ENCODE results near the gene CNIH2. TPM values are rescaled to one million over a fixed set of nuclear protein-coding genes. Genes with fewer than 3 reads are reported as not detected.

Gene CNIH2
- total RNA-seq, 1 donor from 2014 or later = 1.7 TPM

GRCh38 chr11:66263231-66263630, 14.7 kb upstream of the CNIH2 start:
- Mint-ChIP-seq H3K27me3 (ENCODE audit: insufficient read depth) (peaks cover under 1% of the 10 kb centered on the region), H3K27ac (no peak overlapping the region), H3K9me3 (no peaks in the 10 kb centered on the region), H3K4me1 (ENCODE audit: low read depth) (peaks cover 25% of the 10 kb centered on the region), H3K4me3 (no peak overlapping the region), H3K36me3 (ENCODE audit: low read depth) (peaks cover 36% of the 10 kb centered on the region)
- DNase-seq (ENCODE audit: low spot score) = no peak
- intact Hi-C loops (cut with micrococcal nuclease) = no loop called here

GRCh38 chr11:66263785-66264184, 14.2 kb upstream of the CNIH2 start:
- H3K36me3 Mint-ChIP-seq (ENCODE audit: low read depth) = peaks cover 36% of the 10 kb centered on the region
- H3K27ac Mint-ChIP-seq = no peak overlapping the region
- peaks cover 2% of the 10 kb centered on the region for H3K27me3 Mint-ChIP-seq (ENCODE audit: insufficient read depth)

GRCh38 chr11:66264383-66264782, 13.6 kb upstream of the CNIH2 start:
- no peaks in the 10 kb centered on the region for H3K9me3 Mint-ChIP-seq
- intact Hi-C loops (cut with micrococcal nuclease) = no loop called here
- peaks cover 2% of the 10 kb centered on the region for H3K27me3 Mint-ChIP-seq (ENCODE audit: insufficient read depth)
- H3K36me3 Mint-ChIP-seq (ENCODE audit: low read depth) = peaks cover 32% of the 10 kb centered on the region
- no peak overlapping the region for H3K4me3 Mint-ChIP-seq
- H3K27ac Mint-ChIP-seq = no peak overlapping the region
- peaks cover 19% of the 10 kb centered on the region for H3K4me1 Mint-ChIP-seq (ENCODE audit: low read depth)
- DNase-seq (ENCODE audit: low spot score) = no peak

More at GRCh38 chr11:66263785-66264184, 14.2 kb upstream of the CNIH2 start:
- H3K4me1 Mint-ChIP-seq (ENCODE audit: low read depth) = peaks cover 23% of the 10 kb centered on the region
- DNase-seq (ENCODE audit: low spot score) = no peak
- intact Hi-C loops (cut with micrococcal nuclease) = no loop called here
- H3K4me3 Mint-ChIP-seq = no peak overlapping the region
- H3K9me3 Mint-ChIP-seq = no peaks in the 10 kb centered on the region

GRCh38 chr11:66264914-66265313, 13.1 kb upstream of the CNIH2 start:
- peaks cover 2% of the 10 kb centered on the region for H3K27me3 Mint-ChIP-seq (ENCODE audit: insufficient read depth)
- DNase-seq (ENCODE audit: low spot score) = no peak
- peaks cover 26% of the 10 kb centered on the region for H3K36me3 Mint-ChIP-seq (ENCODE audit: low read depth)
- H3K27ac Mint-ChIP-seq = no peak overlapping the region
- no peak overlapping the region for H3K4me3 Mint-ChIP-seq
- H3K9me3 Mint-ChIP-seq = no peaks in the 10 kb centered on the region
- peaks cover 20% of the 10 kb centered on the region for H3K4me1 Mint-ChIP-seq (ENCODE audit: low read depth)
- intact Hi-C loops (cut with micrococcal nuclease) = loop anchor here (5.0 kb wide), 6 partner anchors 82 to 553 kb away; partner anchors contain the start of genes B4GAT1, BANF1, BRMS1 and CCDC85B

- H3K27ac Mint-ChIP-seq = no peak overlapping the region
- H3K4me1 Mint-ChIP-seq (ENCODE audit: low read depth) = peaks cover 27% of the 10 kb centered on the region
- intact Hi-C loops (cut with micrococcal nuclease) = loop anchor here (5.0 kb wide), 6 partner anchors 82 to 553 kb away; partner anchors contain the start of genes B4GAT1, BANF1, BRMS1 and CCDC85B
- H3K27me3 Mint-ChIP-seq (ENCODE audit: insufficient read depth) = peaks cover 2% of the 10 kb centered on the region
- DNase-seq (ENCODE audit: low spot score) = no peak
- H3K4me3 Mint-ChIP-seq = no peak overlapping the region
- H3K9me3 Mint-ChIP-seq = no peaks in the 10 kb centered on the region
- H3K36me3 Mint-ChIP-seq (ENCODE audit: low read depth) = peaks cover 25% of the 10 kb centered on the region
Measured at GRCh38 chr11:66265531-66266377, 12.2 kb upstream of the CNIH2 start.

GRCh38 chr11:66266378-66267038, 11.5 kb upstream of the CNIH2 start:
- Mint-ChIP-seq H3K27me3 (ENCODE audit: insufficient read depth) (peaks cover 2% of the 10 kb centered on the region), H3K4me1 (ENCODE audit: low read depth) (peaks cover 30% of the 10 kb centered on the region), H3K36me3 (ENCODE audit: low read depth) (peaks cover 27% of the 10 kb centered on the region), H3K9me3 (no peaks in the 10 kb centered on the region), H3K4me3 (peak overlapping the region; percentile 76), H3K27ac (no peak overlapping the region)
- DNase-seq (ENCODE audit: low spot score) = no peak
- intact Hi-C loops (cut with micrococcal nuclease) = loop anchor here (1.0 to 5.0 kb wide), 7 partner anchors 44 to 554 kb away; partner anchors contain the start of genes B4GAT1, BANF1, BRMS1 and CCDC85B

- Mint-ChIP-seq H3K9me3 (no peaks in the 10 kb centered on the region), H3K27ac (peak overlapping the region; percentile 85), H3K4me1 (ENCODE audit: low read depth) (peaks cover 35% of the 10 kb centered on the region), H3K4me3 (peak overlapping the region; percentile 76), H3K36me3 (ENCODE audit: low read depth) (peaks cover 25% of the 10 kb centered on the region), H3K27me3 (ENCODE audit: insufficient read depth) (peaks cover 2% of the 10 kb centered on the region)
- DNase-seq (ENCODE audit: low spot score) = no peak
- intact Hi-C loops (cut with micrococcal nuclease) = loop anchor here (1.0 to 5.0 kb wide), 7 partner anchors 45 to 555 kb away; partner anchors contain the start of genes B4GAT1, BANF1, BRMS1 and CCDC85B
Measured at GRCh38 chr11:66267039-66267378, 11.0 kb upstream of the CNIH2 start.

- H3K36me3 Mint-ChIP-seq (ENCODE audit: low read depth) = peaks cover 22% of the 10 kb centered on the region
- DNase-seq (ENCODE audit: low spot score) = peak; percentile 77
Measured at GRCh38 chr11:66267379-66268243, 10.4 kb upstream of the CNIH2 start.

GRCh38 chr11:66268244-66268951, 9.6 kb upstream of the CNIH2 start, which contains the start of gene RAB1B:
TSS of gene RAB1B (plus strand) at chr11:66268639. CDS start at chr11:66268680, 41 bp downstream.
- Mint-ChIP-seq H3K27me3 (ENCODE audit: insufficient read depth) (peaks cover 2% of the 10 kb centered on the region), H3K9me3 (no peaks in the 10 kb centered on the region), H3K27ac (peak within 1 kb of the TSS; percentile 90), H3K4me3 (peak within 1 kb of the TSS; percentile 90), H3K36me3 (ENCODE audit: low read depth) (peaks cover 19% of the 10 kb centered on the region), H3K4me1 (ENCODE audit: low read depth) (peaks cover 35% of the 10 kb centered on the region)
- intact Hi-C loops (cut with micrococcal nuclease) = loop anchor here (1.0 to 5.0 kb wide), 14 partner anchors 10 to 653 kb away; partner anchors contain the start of genes B4GAT1, BANF1, BRMS1 and CCDC85B
- peak; percentile 100 for DNase-seq (ENCODE audit: low spot score)

More at GRCh38 chr11:66267379-66268243, 10.4 kb upstream of the CNIH2 start:
- H3K27ac Mint-ChIP-seq = peak overlapping the region; percentile 90
- H3K9me3 Mint-ChIP-seq = no peaks in the 10 kb centered on the region
- H3K4me1 Mint-ChIP-seq (ENCODE audit: low read depth) = peaks cover 35% of the 10 kb centered on the region
- peaks cover 2% of the 10 kb centered on the region for H3K27me3 Mint-ChIP-seq (ENCODE audit: insufficient read depth)
- peak overlapping the region; percentile 90 for H3K4me3 Mint-ChIP-seq
- intact Hi-C loops (cut with micrococcal nuclease) = loop anchor here (1.0 to 5.0 kb wide), 15 partner anchors 11 to 652 kb away; partner anchors contain the start of genes B4GAT1, BANF1, BRMS1 and CCDC85B

- Mint-ChIP-seq H3K36me3 (ENCODE audit: low read depth) (peaks cover 22% of the 10 kb centered on the region), H3K27ac (peak overlapping the region; percentile 80), H3K4me3 (peak overlapping the region; percentile 90), H3K9me3 (no peaks in the 10 kb centered on the region), H3K4me1 (ENCODE audit: low read depth) (peaks cover 35% of the 10 kb centered on the region), H3K27me3 (ENCODE audit: insufficient read depth) (peaks cover 2% of the 10 kb centered on the region)
- intact Hi-C loops (cut with micrococcal nuclease) = loop anchor here (1.0 to 5.0 kb wide), 14 partner anchors 9 to 654 kb away; partner anchors contain the start of genes B4GAT1, BANF1, BRMS1 and CCDC85B
- DNase-seq (ENCODE audit: low spot score) = no peak
Measured at GRCh38 chr11:66268952-66269905, 8.7 kb upstream of the CNIH2 start.

GRCh38 chr11:66271816-66272215, 6.2 kb upstream of the CNIH2 start:
- peaks cover 34% of the 10 kb centered on the region for H3K4me1 Mint-ChIP-seq (ENCODE audit: low read depth)
- peak overlapping the region; percentile 50 for H3K4me3 Mint-ChIP-seq
- no peaks in the 10 kb centered on the region for H3K9me3 Mint-ChIP-seq
- intact Hi-C loops (cut with micrococcal nuclease) = no loop called here
- H3K27me3 Mint-ChIP-seq (ENCODE audit: insufficient read depth) = peaks cover 2% of the 10 kb centered on the region
- DNase-seq (ENCODE audit: low spot score) = no peak
- H3K36me3 Mint-ChIP-seq (ENCODE audit: low read depth) = peaks cover 24% of the 10 kb centered on the region
- H3K27ac Mint-ChIP-seq = no peak overlapping the region

All from activated T-helper 1 cell treated with anti-CD3 and anti-CD28 coated beads, Interleukin-12 subunit alpha, Interleukin-12 subunit beta, Interleukin-2, Interleukin-4 antibody, amounts not matched to agents 30 ng/mL and 10 ng/mL and 1 ng/mL, durations not matched to agents 14 hours and 24 hours and 36 hours (primary cell).